ENCODE measurements around the gene AXDND1. TPM values are rescaled to one million over a fixed set of nuclear protein-coding genes. Genes with fewer than 3 reads are reported as not detected.
"Not testable (repeated sequence)": the region's sequence is repeated elsewhere in the genome, so short reads cannot be mapped to it uniquely, and the experiment has no call there.

AXDND1 gene
- total and polyA plus RNA-seq, 12 donors = 0.03 to 0.17 (median 0.15) TPM; not detected in 8

DNA sequence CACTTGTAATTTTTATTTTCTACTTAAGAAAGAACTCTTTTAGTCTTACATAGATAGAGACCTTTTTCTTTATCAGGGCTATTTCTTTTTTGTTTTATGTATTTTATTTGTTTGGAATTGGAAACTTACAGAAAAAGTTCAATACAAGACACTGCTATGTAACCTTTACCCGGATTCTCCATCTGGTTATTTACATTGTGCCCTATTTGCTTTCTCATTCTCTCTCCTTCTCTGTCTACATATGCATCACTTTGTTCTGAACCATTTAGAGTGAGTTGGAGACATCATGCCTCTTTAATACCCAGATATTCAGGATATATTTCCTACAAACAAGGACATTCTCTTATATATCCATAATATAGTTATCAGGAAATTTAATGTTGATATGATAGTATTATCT lies 18.3 kb downstream of the AXDND1 start:
- TF ChIP-seq, protein P1, sequence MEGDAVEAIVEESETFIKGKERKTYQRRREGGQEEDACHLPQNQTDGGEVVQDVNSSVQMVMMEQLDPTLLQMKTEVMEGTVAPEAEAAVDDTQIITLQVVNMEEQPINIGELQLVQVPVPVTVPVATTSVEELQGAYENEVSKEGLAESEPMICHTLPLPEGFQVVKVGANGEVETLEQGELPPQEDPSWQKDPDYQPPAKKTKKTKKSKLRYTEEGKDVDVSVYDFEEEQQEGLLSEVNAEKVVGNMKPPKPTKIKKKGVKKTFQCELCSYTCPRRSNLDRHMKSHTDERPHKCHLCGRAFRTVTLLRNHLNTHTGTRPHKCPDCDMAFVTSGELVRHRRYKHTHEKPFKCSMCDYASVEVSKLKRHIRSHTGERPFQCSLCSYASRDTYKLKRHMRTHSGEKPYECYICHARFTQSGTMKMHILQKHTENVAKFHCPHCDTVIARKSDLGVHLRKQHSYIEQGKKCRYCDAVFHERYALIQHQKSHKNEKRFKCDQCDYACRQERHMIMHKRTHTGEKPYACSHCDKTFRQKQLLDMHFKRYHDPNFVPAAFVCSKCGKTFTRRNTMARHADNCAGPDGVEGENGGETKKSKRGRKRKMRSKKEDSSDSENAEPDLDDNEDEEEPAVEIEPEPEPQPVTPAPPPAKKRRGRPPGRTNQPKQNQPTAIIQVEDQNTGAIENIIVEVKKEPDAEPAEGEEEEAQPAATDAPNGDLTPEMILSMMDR (IDR thresholded peaks at IDR 0.05) = no peak
- no peaks in the 10 kb centered on the region for H3K27me3 ChIP-seq
- H3K27ac ChIP-seq = no peak overlapping the region
- no peak for DNase-seq
- no peaks in the 10 kb centered on the region for H3K9me3 ChIP-seq
- intact Hi-C loops (cut with DNase I) = no loop called here
- H3K4me1 ChIP-seq = no peaks in the 10 kb centered on the region
- no peak for ATAC-seq
- H3K4me3 ChIP-seq = no peak overlapping the region
- no peaks in the 10 kb centered on the region for H3K36me3 ChIP-seq
- WGBS, 2 donors = 81 to 91% methylated on average over 1 of the region's 1 CpG

DNA sequence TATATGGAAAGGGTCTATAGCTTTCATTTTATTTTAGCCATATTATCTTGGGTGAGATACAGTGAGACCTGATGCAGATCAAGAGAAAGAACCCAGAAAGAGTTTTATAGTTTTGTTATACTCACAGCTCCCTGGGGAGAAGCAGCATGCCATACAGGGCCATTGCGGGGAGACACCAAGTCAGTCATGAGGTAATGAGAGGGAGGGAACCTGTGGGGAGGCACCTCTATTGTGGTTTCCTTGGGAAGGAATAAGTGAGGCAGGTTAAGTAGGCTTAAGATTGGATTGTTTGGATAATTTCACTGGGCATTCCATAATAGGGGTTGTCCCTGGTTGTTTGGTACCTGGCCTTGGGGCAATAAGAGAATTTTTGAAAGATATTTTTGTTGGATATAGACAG lies 19.7 kb downstream of the AXDND1 start:
- H3K4me3 ChIP-seq = no peak overlapping the region
- 88 to 94% methylated on average over 1 of the region's 1 CpG for WGBS, 2 donors
- TF ChIP-seq, protein P1 (IDR thresholded peaks at IDR 0.05) = no peak
- no peaks in the 10 kb centered on the region for H3K27me3 ChIP-seq
- ATAC-seq = no peak
- H3K4me1 ChIP-seq = no peaks in the 10 kb centered on the region
- H3K36me3 ChIP-seq = no peaks in the 10 kb centered on the region
- H3K27ac ChIP-seq = no peak overlapping the region
- intact Hi-C loops (cut with DNase I) = no loop called here
- no peaks in the 10 kb centered on the region for H3K9me3 ChIP-seq
- DNase-seq = no peak

DNA sequence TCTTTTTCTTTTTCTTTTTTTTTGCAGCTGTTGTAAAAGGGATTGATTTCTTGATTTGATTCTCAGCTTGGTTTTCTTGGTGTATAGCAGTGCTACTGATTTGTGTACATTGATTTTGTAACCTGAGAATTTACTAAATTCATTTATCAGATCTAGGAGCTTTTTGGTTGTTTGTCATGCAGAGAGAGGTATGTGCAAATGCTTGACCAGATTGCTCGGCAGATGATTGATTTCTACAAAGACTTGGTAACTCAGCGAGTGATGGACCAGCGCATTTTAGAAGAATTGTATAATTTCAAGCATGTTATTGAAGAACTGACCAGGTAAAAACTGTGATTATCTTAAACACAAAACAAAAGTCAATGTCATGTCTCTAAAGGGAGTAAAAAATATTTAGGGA lies 27.9 kb downstream of the AXDND1 start:
- Histone ChIP-seq H3K36me3 (no peaks in the 10 kb centered on the region), H3K27me3 (no peaks in the 10 kb centered on the region), H3K4me1 (no peaks in the 10 kb centered on the region), H3K4me3 (no peak overlapping the region), H3K9me3 (peaks cover 0 to 25% (median 6%) of the 10 kb centered on the region in 11 donors), H3K27ac (no peak overlapping the region)
- TF ChIP-seq, protein P1 (IDR thresholded peaks at IDR 0.05) = no peak
- 95% methylated on average over 3 of the region's 3 CpGs for WGBS, 2 donors
- ATAC-seq = no peak
- intact Hi-C loops (cut with DNase I) = no loop called here
- no peak for DNase-seq

DNA sequence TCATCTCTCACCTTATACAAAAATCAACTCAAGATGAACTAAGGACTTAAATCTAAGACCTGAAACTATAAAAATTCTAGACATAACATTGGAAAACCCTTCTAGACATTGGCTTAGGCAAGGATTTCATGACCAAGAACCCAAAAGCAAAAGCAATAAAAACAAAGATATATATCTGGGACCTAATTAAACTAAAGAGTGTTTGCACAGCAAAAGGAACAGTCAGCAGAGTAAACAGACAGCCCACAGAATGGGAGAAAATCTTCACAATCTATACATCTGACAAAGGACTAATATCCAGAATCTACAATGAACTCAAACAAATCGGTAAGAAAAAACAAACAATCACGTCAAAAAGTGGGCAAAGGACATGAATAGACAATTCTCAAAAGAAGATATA lies 33.6 kb downstream of the AXDND1 start:
- WGBS, 2 donors = 92 to 93% methylated on average over 2 of the region's 2 CpGs
- DNase-seq = not testable (repeated sequence)

DNA sequence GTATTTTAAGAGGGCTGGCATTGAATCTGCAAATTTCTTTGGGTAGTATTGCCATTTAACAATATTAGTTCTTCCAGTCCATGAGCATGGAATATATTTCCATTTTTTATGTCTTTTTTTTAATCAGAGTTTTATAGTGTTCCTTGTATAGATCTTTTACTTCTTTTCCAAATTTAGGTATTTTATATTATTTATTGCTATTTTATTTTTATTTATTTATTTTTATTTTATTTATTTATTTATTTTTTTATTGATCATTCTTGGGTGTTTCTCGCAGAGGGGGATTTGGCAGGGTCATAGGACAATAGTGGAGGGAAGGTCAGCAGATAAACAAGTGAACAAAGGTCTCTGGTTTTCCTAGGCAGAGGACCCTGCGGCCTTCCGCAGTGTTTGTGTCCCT lies 52.0 kb downstream of the AXDND1 start:
- H3K36me3 ChIP-seq; ATAC-seq; H3K4me1 ChIP-seq; H3K4me3 ChIP-seq; DNase-seq; H3K27me3 ChIP-seq; intact Hi-C loops (cut with DNase I); H3K27ac ChIP-seq: not testable (repeated sequence)
- peaks cover 0 to 31% (median 0%) of the 10 kb centered on the region in 11 donors for H3K9me3 ChIP-seq
- 73 to 88% methylated on average over 1 of the region's 3 CpGs for WGBS, 2 donors

More for the DNA sequence above, 33.6 kb downstream of the AXDND1 start:
- ATAC-seq; H3K27me3 ChIP-seq; H3K36me3 ChIP-seq; intact Hi-C loops (cut with DNase I); H3K27ac ChIP-seq; H3K4me3 ChIP-seq; H3K4me1 ChIP-seq: not testable (repeated sequence)
- peaks cover 0 to 11% (median 0%) of the 10 kb centered on the region in 11 donors for H3K9me3 ChIP-seq

DNA sequence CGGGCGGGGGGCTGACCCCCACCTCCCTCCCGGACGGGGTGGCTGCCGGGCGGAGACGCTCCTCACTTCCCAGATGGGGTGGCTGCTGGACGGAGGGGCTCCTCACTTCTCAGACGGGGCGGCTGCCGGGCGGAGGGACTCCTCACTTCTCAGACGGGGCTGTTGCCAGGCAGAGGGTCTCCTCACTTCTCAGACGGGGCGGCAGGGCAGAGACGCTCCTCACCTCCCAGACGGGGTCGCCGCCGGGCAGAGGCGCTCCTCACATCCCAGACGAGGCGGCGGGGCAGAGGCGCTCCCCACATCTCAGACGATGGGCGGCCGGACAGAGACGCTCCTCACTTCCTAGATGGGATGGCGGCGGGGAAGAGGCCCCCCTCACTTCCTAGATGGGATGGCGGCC lies 52.9 kb downstream of the AXDND1 start:
- H3K4me3 ChIP-seq; H3K36me3 ChIP-seq; intact Hi-C loops (cut with DNase I); H3K27me3 ChIP-seq; DNase-seq; H3K27ac ChIP-seq; H3K4me1 ChIP-seq; ATAC-seq: not testable (repeated sequence)
- H3K9me3 ChIP-seq = peaks cover 0 to 38% (median 2%) of the 10 kb centered on the region in 11 donors
- WGBS, 2 donors = 88 to 99% methylated on average over 13 to 25 of the region's 32 CpGs

Measured in heart right ventricle (tissue), 16 donors.